Testis (tissue), 3 donors: ENCODE measurements around the gene ALDH2. TPM values are rescaled to one million over a fixed set of nuclear protein-coding genes. Genes with fewer than 3 reads are reported as not detected.
"Not testable (repeated sequence)": the region's sequence is repeated elsewhere in the genome, so short reads cannot be mapped to it uniquely, and the experiment has no call there.

Experiments
- DNase-seq: peaks from one replicate; pipeline ENCODE4 v3.0.0-alpha.2; 2019
- H3K27ac ChIP-seq, 2 donors: fragments of 200-600 bp; sonication (generic); one replicate each; pipeline ENCODE4 v1.5.1; 2019
- H3K27me3 ChIP-seq: fragments of 200-600 bp; sonication (generic); one replicate; pipeline ENCODE4 v1.5.1; 2019
- H3K36me3 ChIP-seq: fragments of 200-600 bp; sonication (generic); one replicate; pipeline ENCODE4 v1.5.1; 2017; ENCODE audit warnings: low read depth; ENCODE audit errors: missing control alignments
- H3K4me1 ChIP-seq: fragments of 200-600 bp; sonication (generic); one replicate; pipeline ENCODE4 v1.5.1; 2019
- H3K4me3 ChIP-seq, 2 donors: fragments of 200-600 bp; sonication (generic); one replicate each; pipeline ENCODE4 v1.5.1; 2017 to 2019
- H3K9me3 ChIP-seq: fragments of 200-600 bp; sonication (generic); one replicate; pipeline ENCODE4 v1.5.1; 2017
- POLR2A ChIP-seq: fragments of 450-650 bp; IDR thresholded peaks from one replicate; pipeline ENCODE4 v1.6.1; 2017; ENCODE audit warnings: antibody characterized with exemption, mild to moderate bottlenecking, moderate library complexity
- WGBS, 2 donors: methylation state at CpG; one replicate each; pipeline ENCODE4 v1.1.5; 2018; 5-methylcytosine and 5-hydroxymethylcytosine counted together
- intact Hi-C: fragments of 100-400 bp; cut with DNase I; formaldehyde crosslinking; loops from one replicate; pipeline ENCODE4 v1.15.1; 2023; ENCODE audit warnings: low total_unique reads
- polyA plus RNA-seq: library from polyadenylated mRNA; stranded (reverse); fragments of 350-450 nt; fragmentation: Illumina TruSeq; extraction: RNeasy Lipid Tissue Mini Kit (QIAGEN cat#74804); gene quantifications from one replicate; pipeline ENCODE4 v1.2.3, GENCODE V29; 2014; ENCODE audit warnings: low read depth, low replicate concordance; ENCODE audit not compliant: insufficient read depth
- total RNA-seq, 2 donors: library from RNA; depleted of rRNA; stranded (reverse); fragments of >200 nt; gene quantifications; one replicate each; pipeline ENCODE4 v1.2.3, GENCODE V29; 2016
- TF ChIP-seq, protein P1 (sequence below), 3 experiments: fragments of 450-650 bp in 2 of 3; fragments of 200-600 bp in 1 of 3; sonication (generic) in 1 of 3; IDR thresholded peaks; one replicate each; pipeline ENCODE4 v1.5.1; 2016 to 2019; ENCODE audit warnings: antibody characterized with exemption in 3 of 3, mild to moderate bottlenecking in 2 of 3, moderate library complexity in 1 of 3

ALDH2 gene
- total and polyA plus RNA-seq, 3 donors from 2014 or later, result 58.4 to 96.4 (median 76.6) TPM

GRCh38 chr12:111826992-111827391, 60.3 kb downstream of the ALDH2 start:
- H3K36me3 ChIP-seq, result no peaks in the 10 kb centered on the region
- H3K4me1 ChIP-seq, result no peaks in the 10 kb centered on the region
- no peak for DNase-seq
- H3K9me3 ChIP-seq, result no peaks in the 10 kb centered on the region
- TF ChIP-seq POLR2A, result no peak
- TF ChIP-seq, protein P1, sequence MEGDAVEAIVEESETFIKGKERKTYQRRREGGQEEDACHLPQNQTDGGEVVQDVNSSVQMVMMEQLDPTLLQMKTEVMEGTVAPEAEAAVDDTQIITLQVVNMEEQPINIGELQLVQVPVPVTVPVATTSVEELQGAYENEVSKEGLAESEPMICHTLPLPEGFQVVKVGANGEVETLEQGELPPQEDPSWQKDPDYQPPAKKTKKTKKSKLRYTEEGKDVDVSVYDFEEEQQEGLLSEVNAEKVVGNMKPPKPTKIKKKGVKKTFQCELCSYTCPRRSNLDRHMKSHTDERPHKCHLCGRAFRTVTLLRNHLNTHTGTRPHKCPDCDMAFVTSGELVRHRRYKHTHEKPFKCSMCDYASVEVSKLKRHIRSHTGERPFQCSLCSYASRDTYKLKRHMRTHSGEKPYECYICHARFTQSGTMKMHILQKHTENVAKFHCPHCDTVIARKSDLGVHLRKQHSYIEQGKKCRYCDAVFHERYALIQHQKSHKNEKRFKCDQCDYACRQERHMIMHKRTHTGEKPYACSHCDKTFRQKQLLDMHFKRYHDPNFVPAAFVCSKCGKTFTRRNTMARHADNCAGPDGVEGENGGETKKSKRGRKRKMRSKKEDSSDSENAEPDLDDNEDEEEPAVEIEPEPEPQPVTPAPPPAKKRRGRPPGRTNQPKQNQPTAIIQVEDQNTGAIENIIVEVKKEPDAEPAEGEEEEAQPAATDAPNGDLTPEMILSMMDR (IDR thresholded peaks at IDR 0.05), result no peak
- H3K27ac ChIP-seq, result no peak overlapping the region
- H3K4me3 ChIP-seq, result no peak overlapping the region
- intact Hi-C loops, result no loop called here
- WGBS, 2 donors, result 65% methylated on average over 2 of the region's 2 CpGs
- no peaks in the 10 kb centered on the region for H3K27me3 ChIP-seq

DNA sequence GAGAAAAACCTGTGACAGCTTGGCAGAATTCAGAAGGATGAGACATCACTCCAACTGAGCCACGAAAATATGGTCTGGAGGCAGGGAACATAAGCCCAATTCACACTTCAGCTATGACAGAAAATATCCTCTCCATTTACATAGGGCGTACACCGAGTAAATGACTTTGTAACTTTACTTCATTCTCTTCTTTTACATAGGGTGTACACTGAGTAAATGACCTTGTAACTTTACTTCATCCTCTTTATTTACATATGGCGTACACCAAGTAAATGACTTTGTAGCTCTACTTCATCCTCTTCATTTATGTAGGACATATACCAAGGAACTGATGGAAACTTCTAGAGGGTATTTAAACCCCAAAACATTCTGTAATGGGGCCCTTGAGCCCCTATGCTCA, 61.2 kb downstream of the ALDH2 start:
- no peak overlapping the region for H3K27ac ChIP-seq
- TF ChIP-seq POLR2A, result no peak
- TF ChIP-seq, protein P1 (IDR thresholded peaks at IDR 0.05), result no peak
- intact Hi-C loops, result no loop called here
- no peaks in the 10 kb centered on the region for H3K9me3 ChIP-seq
- WGBS, 2 donors, result 92% methylated on average over 4 of the region's 4 CpGs
- H3K4me1 ChIP-seq, result no peaks in the 10 kb centered on the region
- DNase-seq, result no peak
- no peaks in the 10 kb centered on the region for H3K36me3 ChIP-seq
- H3K27me3 ChIP-seq, result no peaks in the 10 kb centered on the region
- no peak overlapping the region for H3K4me3 ChIP-seq

DNA sequence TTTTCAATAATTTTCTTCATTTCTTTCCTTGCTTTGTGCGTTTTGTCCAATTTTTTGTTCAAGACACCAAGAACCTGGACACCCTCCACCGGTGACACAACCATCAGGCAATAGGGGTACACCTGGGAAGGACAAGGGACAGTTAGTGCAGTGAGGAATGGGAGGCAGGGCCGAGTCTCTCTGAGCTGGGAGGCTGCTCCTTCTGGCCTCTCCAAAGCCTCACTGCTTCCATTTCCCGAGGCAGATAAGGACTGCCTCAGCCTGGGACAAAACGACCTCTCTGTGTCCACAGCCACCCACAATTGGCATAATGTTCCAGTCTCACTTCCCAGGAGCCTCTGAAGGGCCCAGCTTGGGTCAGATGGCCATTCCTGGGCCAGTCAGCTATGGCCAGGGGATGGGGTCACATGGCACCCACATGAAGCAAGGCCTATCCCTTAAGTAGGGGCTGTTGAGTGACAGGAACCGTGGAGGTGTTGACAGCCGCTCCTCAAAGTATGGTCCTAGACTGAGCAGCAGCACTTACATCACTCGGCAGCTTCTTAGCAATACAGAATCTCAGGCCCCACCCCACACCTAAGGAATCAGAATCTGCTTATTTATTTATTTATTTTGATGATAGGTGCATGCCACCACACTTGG, 61.7 kb downstream of the ALDH2 start:
- WGBS, 2 donors, result 89 to 91% methylated on average over 8 of the region's 8 CpGs
- Histone ChIP-seq H3K27me3 (no peaks in the 10 kb centered on the region), H3K4me3 (no peak overlapping the region), H3K27ac (no peak overlapping the region), H3K9me3 (no peaks in the 10 kb centered on the region), H3K36me3 (no peaks in the 10 kb centered on the region), H3K4me1 (no peaks in the 10 kb centered on the region)
- TF ChIP-seq, protein P1 (IDR thresholded peaks at IDR 0.05), result no peak
- no peak for TF ChIP-seq POLR2A
- no peak for DNase-seq
- intact Hi-C loops, result no loop called here

DNA sequence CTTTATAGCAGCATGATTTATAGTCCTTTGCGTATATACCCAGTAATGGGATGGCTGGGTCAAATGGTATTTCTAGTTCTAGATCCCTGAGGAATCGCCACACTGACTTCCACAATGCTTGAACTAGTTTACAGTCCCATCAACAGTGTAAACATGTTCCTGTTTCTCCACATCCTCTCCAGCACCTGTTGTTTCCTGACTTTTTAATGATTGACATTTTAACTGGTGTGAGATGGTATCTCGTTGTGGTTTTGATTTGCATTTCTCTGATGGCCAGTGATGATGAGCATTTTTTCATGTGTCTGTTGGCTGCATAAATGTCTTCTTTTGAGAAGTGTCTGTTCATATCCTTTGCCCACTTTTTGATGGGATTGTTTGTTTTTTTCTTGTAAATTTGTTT, 62.9 kb downstream of the ALDH2 start:
- DNase-seq, H3K36me3 ChIP-seq, H3K27ac ChIP-seq, intact Hi-C loops, H3K4me3 ChIP-seq, H3K4me1 ChIP-seq, H3K27me3 ChIP-seq, H3K9me3 ChIP-seq: not testable (repeated sequence)
- 94% methylated on average over 3 of the region's 3 CpGs for WGBS, 2 donors

- H3K4me1 ChIP-seq, H3K4me3 ChIP-seq, H3K27ac ChIP-seq, H3K36me3 ChIP-seq, H3K27me3 ChIP-seq, intact Hi-C loops, H3K9me3 ChIP-seq, DNase-seq: not testable (repeated sequence)
- WGBS, 2 donors, result 78 to 85% methylated on average over 22 of the region's 22 CpGs
These were observed 68.1 kb downstream of the ALDH2 start for GRCh38 chr12:111834740-111835386.

- 91% methylated on average over 20 of the region's 28 CpGs; no CpG with 5 or more reads in 1 of the 2 donors for whole genome bisulfite sequencing, 2 donors
- DNase-seq, H3K36me3 ChIP-seq, H3K9me3 ChIP-seq, H3K27me3 ChIP-seq, H3K4me1 ChIP-seq, H3K4me3 ChIP-seq, intact Hi-C loops, H3K27ac ChIP-seq: not testable (repeated sequence)
These were observed 68.9 kb downstream of the ALDH2 start for GRCh38 chr12:111835531-111836181.
